GM23338 (cell line): ENCODE measurements around the gene CHST2. TPM values are rescaled to one million over a fixed set of nuclear protein-coding genes. Genes with fewer than 3 reads are reported as not detected.

Experiments
- ATAC-seq: fragments of 200-7000 bp; cut with Tn5 transposase; 3 replicates; pipeline ENCODE4 v1.9.1; 2020
- DNase-seq: peaks from one replicate; pipeline ENCODE4 v3.0.0-alpha.2; 2015; ENCODE audit warnings: low spot score
- H2AFZ ChIP-seq: fragments of 200-600 bp; sonication (generic); 2 replicates; pipeline ENCODE4 v1.8.0; 2016; ENCODE audit warnings: antibody characterized with exemption, mild to moderate bottlenecking, moderate library complexity
- H3F3A ChIP-seq: fragments of 200-600 bp; sonication (generic); replicated peaks from 2 replicates; pipeline ENCODE4 v1.8.0; 2017; ENCODE audit warnings: antibody characterized with exemption, mixed run types, low read depth
- H3K27ac ChIP-seq: fragments of 200-600 bp; sonication (generic); 2 replicates; pipeline ENCODE4 v1.6.1; 2016; ENCODE audit warnings: low read depth
- H3K27me3 ChIP-seq: fragments of 200-600 bp; sonication (generic); 2 replicates; pipeline ENCODE4 v1.8.0; 2016; ENCODE audit warnings: mild to moderate bottlenecking, mixed run types, moderate library complexity; ENCODE audit not compliant: insufficient read depth
- H3K36me3 ChIP-seq: fragments of 200-600 bp; sonication (generic); 2 replicates; pipeline ENCODE4 v1.8.0; 2016; ENCODE audit warnings: mild to moderate bottlenecking; ENCODE audit not compliant: insufficient read depth
- H3K4me1 ChIP-seq: fragments of 200-600 bp; sonication (generic); 2 replicates; pipeline ENCODE4 v1.8.0; 2016; ENCODE audit warnings: mild to moderate bottlenecking, moderate library complexity; ENCODE audit not compliant: insufficient read depth
- H3K4me2 ChIP-seq: fragments of 200-600 bp; sonication (generic); 2 replicates; pipeline ENCODE4 v1.7.1; 2017; ENCODE audit warnings: mixed run types
- H3K4me3 ChIP-seq: fragments of 200-600 bp; sonication (generic); 2 replicates; pipeline ENCODE4 v1.6.1; 2016; ENCODE audit warnings: mixed run types
- H3K79me2 ChIP-seq: fragments of 200-600 bp; sonication (generic); replicated peaks from 2 replicates; pipeline ENCODE4 v1.8.0; 2017; ENCODE audit warnings: mild to moderate bottlenecking; ENCODE audit not compliant: insufficient read depth
- H3K9me2 ChIP-seq: fragments of 200-600 bp; sonication (generic); 2 replicates; pipeline ENCODE4 v1.8.0; 2017; ENCODE audit not compliant: insufficient read depth
- H4K20me1 ChIP-seq: fragments of 200-600 bp; sonication (generic); replicated peaks from 2 replicates; pipeline ENCODE4 v1.8.0; 2017; ENCODE audit warnings: mild to moderate bottlenecking; ENCODE audit not compliant: insufficient read depth
- H3K27ac Mint-ChIP-seq: 2 replicates; pipeline ENCODE4 v1.8.0; 2020; ENCODE audit warnings: inconsistent platforms, mild to moderate bottlenecking, moderate library complexity, mixed read lengths
- H3K27me3 Mint-ChIP-seq: 3 replicates; pipeline ENCODE4 v1.8.0; 2022; ENCODE audit warnings: low read depth, mild to moderate bottlenecking, moderate library complexity, mixed read lengths, inconsistent platforms; ENCODE audit not compliant: insufficient read depth, poor library complexity
- H3K36me3 Mint-ChIP-seq: 3 replicates; pipeline ENCODE4 v1.8.0; 2021; ENCODE audit warnings: low read depth, mild to moderate bottlenecking, inconsistent platforms, moderate library complexity, mixed read lengths
- H3K4me1 Mint-ChIP-seq: 3 replicates; pipeline ENCODE4 v1.8.0; 2020; ENCODE audit warnings: mild to moderate bottlenecking, inconsistent platforms, mixed read lengths
- H3K4me3 Mint-ChIP-seq: 3 replicates; pipeline ENCODE4 v1.8.0; 2021; ENCODE audit warnings: moderate library complexity, mild to moderate bottlenecking, inconsistent platforms, mixed read lengths
- H3K9me3 Mint-ChIP-seq: 3 replicates; pipeline ENCODE4 v1.8.0; 2020; ENCODE audit warnings: moderate library complexity, mild to moderate bottlenecking, inconsistent platforms, mixed read lengths
- JUNB ChIP-seq: IDR thresholded peaks from one replicate; pipeline ENCODE4 v1.6.1; 2016; ENCODE audit warnings: antibody characterized with exemption; ENCODE audit not compliant: unreplicated experiment
- POLR2AphosphoS5 ChIP-seq: IDR thresholded peaks from 2 replicates; pipeline ENCODE4 v1.6.1; 2016; ENCODE audit warnings: antibody characterized with exemption, low read depth
- ZNF114 ChIP-seq: fragments of 250-450 bp; sonication (Bioruptor Pico); IDR thresholded peaks from 2 replicates; pipeline ENCODE4 v1.5.0; 2020; ENCODE audit warnings: mild to moderate bottlenecking, moderate library complexity
- polyA plus RNA-seq: library from polyadenylated mRNA; unstranded; fragments of >200 nt; fragmentation: Nextera tagmentation; extraction: Ambion mirVana; gene quantifications from 2 replicates; pipeline ENCODE4 v1.2.1, GENCODE V29; 2016
- total RNA-seq: library from RNA; depleted of rRNA; stranded (reverse); fragments of >200 nt; shearing (Covaris generic); gene quantifications from 2 replicates; pipeline ENCODE4 v1.2.3, GENCODE V29; 2014
- TF ChIP-seq, protein P1 (sequence below): IDR thresholded peaks from 2 replicates; pipeline ENCODE4 v1.6.1; 2016; ENCODE audit warnings: antibody characterized with exemption
- TF ChIP-seq, protein P2 (sequence below): IDR thresholded peaks from one replicate; pipeline ENCODE4 v1.6.1; 2018; ENCODE audit warnings: antibody characterized with exemption; ENCODE audit not compliant: unreplicated experiment
- TF ChIP-seq, protein P3 (sequence below): fragments of 250-450 bp; sonication (Bioruptor Pico); IDR thresholded peaks from 2 replicates; pipeline ENCODE4 v1.5.0; 2020; ENCODE audit warnings: mild to moderate bottlenecking, moderate library complexity

The CHST2 gene
- total and polyA plus RNA-seq, 2 experiments from 2014 or later, result 4.1 to 28.3 TPM

DNA sequence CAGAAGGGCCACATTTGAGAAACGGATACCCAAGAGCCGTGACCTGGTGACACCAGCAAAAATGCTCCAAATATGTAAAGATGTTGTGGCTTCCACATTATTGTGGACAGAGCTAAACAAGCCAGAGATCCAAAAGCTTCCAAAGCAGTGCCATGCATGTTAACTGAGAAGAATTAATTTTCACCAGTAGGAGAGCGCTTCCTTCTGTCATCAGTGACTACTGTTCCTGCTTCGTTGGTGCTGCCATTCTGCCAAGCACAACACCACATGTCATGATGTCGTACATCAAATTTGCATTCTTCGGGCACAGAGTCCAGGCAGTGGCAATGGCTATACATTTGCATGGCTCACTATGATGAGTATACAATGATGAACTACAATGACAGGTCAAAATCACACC lies 19.1 kb upstream of the CHST2 start (continued):
- TF ChIP-seq, protein P1, sequence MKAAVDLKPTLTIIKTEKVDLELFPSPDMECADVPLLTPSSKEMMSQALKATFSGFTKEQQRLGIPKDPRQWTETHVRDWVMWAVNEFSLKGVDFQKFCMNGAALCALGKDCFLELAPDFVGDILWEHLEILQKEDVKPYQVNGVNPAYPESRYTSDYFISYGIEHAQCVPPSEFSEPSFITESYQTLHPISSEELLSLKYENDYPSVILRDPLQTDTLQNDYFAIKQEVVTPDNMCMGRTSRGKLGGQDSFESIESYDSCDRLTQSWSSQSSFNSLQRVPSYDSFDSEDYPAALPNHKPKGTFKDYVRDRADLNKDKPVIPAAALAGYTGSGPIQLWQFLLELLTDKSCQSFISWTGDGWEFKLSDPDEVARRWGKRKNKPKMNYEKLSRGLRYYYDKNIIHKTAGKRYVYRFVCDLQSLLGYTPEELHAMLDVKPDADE, result no peak
- TF ChIP-seq POLR2AphosphoS5, result no peak
- TF ChIP-seq, protein P2, sequence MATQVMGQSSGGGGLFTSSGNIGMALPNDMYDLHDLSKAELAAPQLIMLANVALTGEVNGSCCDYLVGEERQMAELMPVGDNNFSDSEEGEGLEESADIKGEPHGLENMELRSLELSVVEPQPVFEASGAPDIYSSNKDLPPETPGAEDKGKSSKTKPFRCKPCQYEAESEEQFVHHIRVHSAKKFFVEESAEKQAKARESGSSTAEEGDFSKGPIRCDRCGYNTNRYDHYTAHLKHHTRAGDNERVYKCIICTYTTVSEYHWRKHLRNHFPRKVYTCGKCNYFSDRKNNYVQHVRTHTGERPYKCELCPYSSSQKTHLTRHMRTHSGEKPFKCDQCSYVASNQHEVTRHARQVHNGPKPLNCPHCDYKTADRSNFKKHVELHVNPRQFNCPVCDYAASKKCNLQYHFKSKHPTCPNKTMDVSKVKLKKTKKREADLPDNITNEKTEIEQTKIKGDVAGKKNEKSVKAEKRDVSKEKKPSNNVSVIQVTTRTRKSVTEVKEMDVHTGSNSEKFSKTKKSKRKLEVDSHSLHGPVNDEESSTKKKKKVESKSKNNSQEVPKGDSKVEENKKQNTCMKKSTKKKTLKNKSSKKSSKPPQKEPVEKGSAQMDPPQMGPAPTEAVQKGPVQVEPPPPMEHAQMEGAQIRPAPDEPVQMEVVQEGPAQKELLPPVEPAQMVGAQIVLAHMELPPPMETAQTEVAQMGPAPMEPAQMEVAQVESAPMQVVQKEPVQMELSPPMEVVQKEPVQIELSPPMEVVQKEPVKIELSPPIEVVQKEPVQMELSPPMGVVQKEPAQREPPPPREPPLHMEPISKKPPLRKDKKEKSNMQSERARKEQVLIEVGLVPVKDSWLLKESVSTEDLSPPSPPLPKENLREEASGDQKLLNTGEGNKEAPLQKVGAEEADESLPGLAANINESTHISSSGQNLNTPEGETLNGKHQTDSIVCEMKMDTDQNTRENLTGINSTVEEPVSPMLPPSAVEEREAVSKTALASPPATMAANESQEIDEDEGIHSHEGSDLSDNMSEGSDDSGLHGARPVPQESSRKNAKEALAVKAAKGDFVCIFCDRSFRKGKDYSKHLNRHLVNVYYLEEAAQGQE, result no peak
- no peak for TF ChIP-seq JUNB

DNA sequence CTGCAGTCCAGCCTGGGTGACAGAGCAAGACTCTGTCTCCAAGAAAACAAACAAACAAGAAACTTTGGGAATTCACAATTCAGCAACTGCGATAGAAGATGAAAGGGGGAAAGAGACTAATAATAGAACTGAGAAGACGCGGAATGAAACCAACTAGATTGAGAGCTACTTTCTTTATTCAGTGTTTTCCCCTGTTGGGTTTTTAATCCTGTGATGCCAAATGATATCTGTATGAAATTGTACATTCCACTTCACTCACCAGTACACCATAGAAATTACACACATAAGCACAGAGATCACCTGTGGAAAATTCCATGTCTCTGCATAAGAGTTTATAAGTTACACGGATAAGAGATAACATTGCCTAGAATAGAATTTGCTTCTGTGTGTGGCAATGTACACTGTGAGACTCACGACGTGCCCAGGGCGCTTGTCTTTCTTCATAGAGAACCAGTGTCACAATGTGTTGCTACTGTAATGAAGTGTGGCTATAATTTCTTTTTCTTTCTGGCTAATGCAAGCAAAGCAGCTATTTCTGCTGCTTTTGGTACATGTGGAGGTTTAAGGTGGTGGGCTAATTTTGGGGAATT lies 17.7 kb upstream of the CHST2 start:
- H3K4me1 Mint-ChIP-seq, result peaks cover 3% of the 10 kb centered on the region; the same call in 1 of the 3 replicates
- H4K20me1 ChIP-seq, result no peaks in the 10 kb centered on the region
- TF ChIP-seq, protein P1, result no peak
- no peak for TF ChIP-seq POLR2AphosphoS5
- TF ChIP-seq, protein P2, result no peak
- TF ChIP-seq, protein P3, sequence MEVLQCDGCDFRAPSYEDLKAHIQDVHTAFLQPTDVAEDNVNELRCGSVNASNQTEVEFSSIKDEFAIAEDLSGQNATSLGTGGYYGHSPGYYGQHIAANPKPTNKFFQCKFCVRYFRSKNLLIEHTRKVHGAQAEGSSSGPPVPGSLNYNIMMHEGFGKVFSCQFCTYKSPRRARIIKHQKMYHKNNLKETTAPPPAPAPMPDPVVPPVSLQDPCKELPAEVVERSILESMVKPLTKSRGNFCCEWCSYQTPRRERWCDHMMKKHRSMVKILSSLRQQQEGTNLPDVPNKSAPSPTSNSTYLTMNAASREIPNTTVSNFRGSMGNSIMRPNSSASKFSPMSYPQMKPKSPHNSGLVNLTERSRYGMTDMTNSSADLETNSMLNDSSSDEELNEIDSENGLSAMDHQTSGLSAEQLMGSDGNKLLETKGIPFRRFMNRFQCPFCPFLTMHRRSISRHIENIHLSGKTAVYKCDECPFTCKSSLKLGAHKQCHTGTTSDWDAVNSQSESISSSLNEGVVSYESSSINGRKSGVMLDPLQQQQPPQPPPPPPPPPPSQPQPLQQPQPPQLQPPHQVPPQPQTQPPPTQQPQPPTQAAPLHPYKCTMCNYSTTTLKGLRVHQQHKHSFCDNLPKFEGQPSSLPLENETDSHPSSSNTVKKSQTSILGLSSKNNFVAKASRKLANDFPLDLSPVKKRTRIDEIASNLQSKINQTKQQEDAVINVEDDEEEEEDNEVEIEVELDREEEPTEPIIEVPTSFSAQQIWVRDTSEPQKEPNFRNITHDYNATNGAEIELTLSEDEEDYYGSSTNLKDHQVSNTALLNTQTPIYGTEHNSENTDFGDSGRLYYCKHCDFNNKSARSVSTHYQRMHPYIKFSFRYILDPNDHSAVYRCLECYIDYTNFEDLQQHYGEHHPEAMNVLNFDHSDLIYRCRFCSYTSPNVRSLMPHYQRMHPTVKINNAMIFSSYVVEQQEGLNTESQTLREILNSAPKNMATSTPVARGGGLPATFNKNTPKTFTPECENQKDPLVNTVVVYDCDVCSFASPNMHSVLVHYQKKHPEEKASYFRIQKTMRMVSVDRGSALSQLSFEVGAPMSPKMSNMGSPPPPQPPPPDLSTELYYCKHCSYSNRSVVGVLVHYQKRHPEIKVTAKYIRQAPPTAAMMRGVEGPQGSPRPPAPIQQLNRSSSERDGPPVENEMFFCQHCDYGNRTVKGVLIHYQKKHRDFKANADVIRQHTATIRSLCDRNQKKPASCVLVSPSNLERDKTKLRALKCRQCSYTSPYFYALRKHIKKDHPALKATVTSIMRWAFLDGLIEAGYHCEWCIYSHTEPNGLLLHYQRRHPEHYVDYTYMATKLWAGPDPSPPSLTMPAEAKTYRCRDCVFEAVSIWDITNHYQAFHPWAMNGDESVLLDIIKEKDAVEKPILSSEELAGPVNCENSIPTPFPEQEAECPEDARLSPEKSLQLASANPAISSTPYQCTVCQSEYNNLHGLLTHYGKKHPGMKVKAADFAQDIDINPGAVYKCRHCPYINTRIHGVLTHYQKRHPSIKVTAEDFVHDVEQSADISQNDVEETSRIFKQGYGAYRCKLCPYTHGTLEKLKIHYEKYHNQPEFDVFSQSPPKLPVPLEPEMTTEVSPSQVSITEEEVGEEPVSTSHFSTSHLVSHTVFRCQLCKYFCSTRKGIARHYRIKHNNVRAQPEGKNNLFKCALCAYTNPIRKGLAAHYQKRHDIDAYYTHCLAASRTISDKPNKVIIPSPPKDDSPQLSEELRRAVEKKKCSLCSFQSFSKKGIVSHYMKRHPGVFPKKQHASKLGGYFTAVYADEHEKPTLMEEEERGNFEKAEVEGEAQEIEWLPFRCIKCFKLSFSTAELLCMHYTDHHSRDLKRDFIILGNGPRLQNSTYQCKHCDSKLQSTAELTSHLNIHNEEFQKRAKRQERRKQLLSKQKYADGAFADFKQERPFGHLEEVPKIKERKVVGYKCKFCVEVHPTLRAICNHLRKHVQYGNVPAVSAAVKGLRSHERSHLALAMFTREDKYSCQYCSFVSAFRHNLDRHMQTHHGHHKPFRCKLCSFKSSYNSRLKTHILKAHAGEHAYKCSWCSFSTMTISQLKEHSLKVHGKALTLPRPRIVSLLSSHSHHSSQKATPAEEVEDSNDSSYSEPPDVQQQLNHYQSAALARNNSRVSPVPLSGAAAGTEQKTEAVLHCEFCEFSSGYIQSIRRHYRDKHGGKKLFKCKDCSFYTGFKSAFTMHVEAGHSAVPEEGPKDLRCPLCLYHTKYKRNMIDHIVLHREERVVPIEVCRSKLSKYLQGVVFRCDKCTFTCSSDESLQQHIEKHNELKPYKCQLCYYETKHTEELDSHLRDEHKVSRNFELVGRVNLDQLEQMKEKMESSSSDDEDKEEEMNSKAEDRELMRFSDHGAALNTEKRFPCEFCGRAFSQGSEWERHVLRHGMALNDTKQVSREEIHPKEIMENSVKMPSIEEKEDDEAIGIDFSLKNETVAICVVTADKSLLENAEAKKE (CRISPR knock-in tag), result no peak
- no peak for TF ChIP-seq ZNF114 (CRISPR knock-in tag)

More for the DNA sequence above, 17.7 kb upstream of the CHST2 start:
- H3K36me3 Mint-ChIP-seq, result peaks cover 30% of the 10 kb centered on the region
- Histone ChIP-seq H3K4me3 (no peak overlapping the region), H3K79me2 (no peaks in the 10 kb centered on the region), H3K36me3 (peaks cover 5% of the 10 kb centered on the region; the same call in 1 of the 2 replicates), H3K27me3 (no peaks in the 10 kb centered on the region), H3F3A (no peaks in the 10 kb centered on the region), H3K4me1 (no peaks in the 10 kb centered on the region), H2AFZ (no peak overlapping the region), H3K4me2 (no peak overlapping the region), H3K27ac (no peak overlapping the region), H3K9me2 (no peaks in the 10 kb centered on the region)
- DNase-seq, result no peak
- no peak overlapping the region for H3K4me3 Mint-ChIP-seq
- ATAC-seq, result no peak
- H3K9me3 Mint-ChIP-seq, result peaks cover 46% of the 10 kb centered on the region
- no peak overlapping the region for H3K27ac Mint-ChIP-seq
- H3K27me3 Mint-ChIP-seq, result no peaks in the 10 kb centered on the region
